Panc1 (cell line): ENCODE measurements around the gene BABAM2.
"Not testable (repeated sequence)": the region's sequence is repeated elsewhere in the genome, so short reads cannot be mapped to it uniquely, and the experiment has no call there.

Experiments used
- CTCF ChIP-seq: fragments of 450-650 bp; IDR thresholded peaks from 2 replicates; pipeline ENCODE4 v1.5.1; 2017; ENCODE audit warnings: mild to moderate bottlenecking
- POLR2AphosphoS5 ChIP-seq: IDR thresholded peaks from 2 replicates; pipeline ENCODE4 v1.6.1; 2012; ENCODE audit warnings: mild to moderate bottlenecking, low read depth, low read length, moderate library complexity
- REST ChIP-seq, 2 experiments: IDR thresholded peaks; 2 replicates each; pipeline ENCODE4 v1.6.1; 2011 to 2012; ENCODE audit warnings: low read depth in 2 of 2, control low read depth in 1 of 2, low read length in 1 of 2, mild to moderate bottlenecking in 1 of 2, moderate library complexity in 1 of 2; ENCODE audit not compliant: insufficient read depth in 1 of 2
- SIN3A ChIP-seq: IDR thresholded peaks from 2 replicates; pipeline ENCODE4 v1.6.1; 2012; ENCODE audit warnings: low read depth, mild to moderate bottlenecking, low read length, moderate library complexity, borderline replicate concordance; ENCODE audit not compliant: insufficient read depth
- TCF7L2 ChIP-seq: IDR thresholded peaks from 2 replicates; pipeline ENCODE4 v1.6.1; 2011; ENCODE audit warnings: mild to moderate bottlenecking, low read depth, low read length, inconsistent platforms

GRCh38 chr2:28019521-28019920 is 129.0 kb downstream of the BABAM2 start:
- TF ChIP-seq CTCF; POLR2AphosphoS5; REST (IDR thresholded peaks at IDR 0.05; ENCODE audit: insufficient read depth in 1 of 2, low read depth in 2 of 2, low read length in 1 of 2); SIN3A; TCF7L2: not testable (repeated sequence)
